Activated CD4-positive, CD25-positive, alpha-beta regulatory T cell treated with anti-CD3 and anti-CD28 coated beads, Interleukin-2, amount 50 U/mL, for 16 hours (primary cell): ENCODE results near the gene RASGRP3.
A peak's percentile ranks its signal among the peaks of the same experiment; 100 is the strongest.

Source experiments
- DNase-seq: peaks from one replicate; pipeline ENCODE4 v3.0.0-alpha.2; 2020; ENCODE audit warnings: low read depth, low spot score

Gene RASGRP3

DNA sequence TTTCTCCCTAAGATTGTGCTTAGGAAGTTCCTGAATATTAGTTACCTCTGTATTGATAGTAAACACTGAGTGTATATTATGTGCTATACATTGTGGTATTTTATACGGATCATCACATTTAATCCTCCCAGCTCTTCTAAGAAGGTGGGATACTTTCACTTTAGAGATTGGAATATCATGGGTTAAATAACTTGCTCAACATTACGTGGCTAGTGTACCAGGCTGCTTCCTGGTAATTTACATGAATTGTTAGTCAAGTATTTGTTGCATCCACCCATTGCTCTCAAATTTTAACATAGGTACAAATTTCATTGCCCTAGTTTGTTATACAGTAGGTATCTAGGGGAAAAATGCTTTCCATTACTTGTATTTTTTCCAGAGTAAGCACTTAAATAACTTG, 101.2 kb downstream of the RASGRP3 start:
- DNase-seq = no peak

DNA sequence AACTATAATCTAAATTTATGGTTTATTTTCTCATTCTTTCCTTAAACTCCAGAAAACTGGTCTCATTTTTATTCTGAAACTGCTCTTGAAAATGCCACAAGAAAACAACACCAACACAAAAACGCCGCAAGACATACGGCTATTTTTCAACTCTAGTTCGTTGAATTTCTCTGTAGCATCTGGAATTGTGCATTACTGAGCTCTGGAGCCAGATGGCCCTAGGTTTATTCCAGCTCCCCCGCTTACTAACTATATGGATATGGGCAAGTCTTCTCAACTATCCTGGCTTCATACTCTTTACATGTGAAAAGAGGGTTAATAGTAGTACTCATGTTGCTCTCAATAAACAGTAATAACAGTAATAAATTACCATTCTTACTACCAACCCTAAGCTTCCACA, 102.8 kb downstream of the RASGRP3 start:
- DNase-seq = no peak

DNA sequence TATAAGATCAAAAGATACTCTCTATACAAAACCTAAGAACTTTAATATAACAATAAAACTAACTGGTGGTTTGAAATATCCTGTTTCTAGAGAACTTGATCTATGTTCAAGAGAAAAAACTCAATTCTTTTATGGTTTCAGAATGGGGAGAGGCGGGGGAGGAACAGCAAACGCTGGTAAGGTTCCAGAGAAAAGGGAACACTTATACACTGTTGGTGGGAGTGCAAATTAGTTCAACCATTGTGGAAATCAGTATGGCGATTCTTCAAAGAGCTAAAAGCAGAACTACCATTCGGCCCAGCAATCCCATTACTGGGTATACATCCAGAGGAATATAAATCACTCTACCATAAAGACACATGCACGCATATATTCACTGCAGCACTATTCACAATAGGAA, 105.4 kb downstream of the RASGRP3 start:
- DNase-seq = no peak

DNA sequence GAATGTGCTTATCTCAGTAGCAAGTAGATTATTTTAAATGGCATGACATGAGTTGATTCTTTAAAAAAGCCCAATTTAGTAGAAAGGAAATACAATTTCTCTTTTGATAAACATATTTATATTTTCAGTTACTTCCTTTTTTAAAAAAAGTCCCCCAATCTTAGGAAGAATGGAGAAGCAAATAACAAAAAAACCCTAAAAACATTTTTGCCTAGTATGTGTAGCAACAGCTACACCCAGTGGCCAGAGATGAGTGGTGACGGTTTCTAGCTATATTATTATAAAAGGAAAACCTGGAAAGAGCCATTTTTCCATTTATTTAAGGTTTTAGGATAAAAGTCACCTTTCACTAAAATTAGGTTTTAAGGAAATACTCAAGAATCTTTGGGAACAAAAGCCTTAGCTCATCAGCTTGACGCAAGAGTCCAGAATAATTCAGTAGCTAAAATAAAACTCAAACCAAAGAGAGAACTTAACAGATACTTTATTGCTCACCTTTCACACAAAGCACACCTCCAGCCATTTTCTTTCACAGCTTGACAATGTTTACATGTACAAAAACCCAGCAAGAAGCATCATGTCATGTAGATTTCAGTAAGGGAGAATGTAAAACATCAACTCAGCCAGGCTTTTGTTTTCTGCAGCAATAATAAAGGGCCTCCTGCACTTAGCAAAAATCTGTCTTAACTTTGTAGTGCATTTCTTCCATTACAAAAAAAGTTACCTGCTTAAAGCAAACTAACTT, 106.9 kb downstream of the RASGRP3 start:
- DNase-seq = no peak

DNA sequence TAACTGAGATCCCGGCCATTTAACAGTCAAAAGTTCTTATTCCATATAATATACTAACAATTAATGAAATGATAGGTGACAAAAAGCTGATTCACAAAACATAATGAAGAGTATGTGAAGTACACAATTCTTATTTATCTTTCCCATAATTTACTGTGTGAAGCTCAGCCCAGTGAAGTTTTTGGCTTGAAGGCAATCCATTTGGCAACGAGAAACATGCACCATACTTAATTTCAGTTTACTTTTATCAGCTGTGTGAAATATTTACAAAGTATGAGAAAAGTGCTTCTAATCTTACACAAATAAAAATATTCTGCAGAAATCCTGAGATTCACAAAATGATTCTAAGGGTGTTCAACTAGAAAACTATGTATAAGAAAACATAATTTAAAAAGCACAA, 110.3 kb downstream of the RASGRP3 start:
- DNase-seq = no peak

DNA sequence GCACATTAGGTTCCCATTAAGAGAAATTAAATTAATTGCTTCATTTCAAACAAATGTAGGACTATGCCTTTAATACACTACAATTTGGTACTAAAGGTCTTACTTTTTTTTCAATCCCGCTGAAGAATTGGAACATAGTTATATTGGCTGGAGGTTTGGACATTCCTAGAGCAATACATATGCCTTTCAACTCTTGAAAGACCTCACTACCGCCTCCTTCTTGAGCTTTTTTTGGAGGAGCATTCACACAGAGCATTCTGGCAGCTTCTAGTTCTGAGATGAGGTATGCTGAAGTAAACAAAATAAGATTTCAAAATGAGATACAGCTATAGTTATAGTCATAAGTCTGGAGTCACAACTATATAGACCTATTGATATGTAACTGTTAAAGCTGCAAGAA, 111.8 kb downstream of the RASGRP3 start:
- no peak for DNase-seq

DNA sequence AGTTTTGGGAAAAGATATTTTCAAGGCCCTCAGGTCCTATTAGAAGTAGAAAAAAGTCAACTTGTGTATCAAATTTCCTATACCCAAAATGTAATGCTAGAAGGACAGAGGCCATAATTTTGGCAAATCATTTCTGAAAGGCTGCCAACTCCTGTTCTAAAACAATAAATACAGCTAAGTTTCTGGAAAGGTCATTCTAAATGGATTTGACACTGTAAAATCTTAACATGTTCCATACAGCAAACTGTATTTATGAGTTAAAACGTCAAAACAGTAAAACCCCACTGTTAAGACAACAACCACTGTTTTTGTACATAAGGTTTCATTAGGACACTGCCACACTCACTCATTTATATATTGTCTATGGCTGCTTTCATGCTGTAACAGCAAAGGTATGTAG, 113.0 kb downstream of the RASGRP3 start:
- DNase-seq = no peak

DNA sequence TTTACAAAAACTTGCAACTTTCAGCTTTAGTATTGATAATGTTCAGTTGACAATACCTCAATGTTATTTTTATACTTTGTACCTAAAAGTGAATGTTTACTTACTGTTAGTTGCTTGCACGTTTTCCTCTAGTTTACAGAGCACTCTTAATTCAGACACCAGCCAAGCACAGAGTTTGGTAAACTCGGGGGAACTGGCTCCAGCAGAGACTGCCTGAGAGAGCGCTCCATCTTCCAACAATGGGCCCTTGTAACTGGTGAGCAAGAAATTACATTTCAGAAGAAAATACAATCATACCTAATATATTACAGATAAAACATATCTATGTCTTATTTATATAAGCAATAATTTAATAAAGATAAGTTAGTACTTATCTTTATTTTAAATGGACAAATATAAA, 118.9 kb downstream of the RASGRP3 start:
- no peak for DNase-seq

DNA sequence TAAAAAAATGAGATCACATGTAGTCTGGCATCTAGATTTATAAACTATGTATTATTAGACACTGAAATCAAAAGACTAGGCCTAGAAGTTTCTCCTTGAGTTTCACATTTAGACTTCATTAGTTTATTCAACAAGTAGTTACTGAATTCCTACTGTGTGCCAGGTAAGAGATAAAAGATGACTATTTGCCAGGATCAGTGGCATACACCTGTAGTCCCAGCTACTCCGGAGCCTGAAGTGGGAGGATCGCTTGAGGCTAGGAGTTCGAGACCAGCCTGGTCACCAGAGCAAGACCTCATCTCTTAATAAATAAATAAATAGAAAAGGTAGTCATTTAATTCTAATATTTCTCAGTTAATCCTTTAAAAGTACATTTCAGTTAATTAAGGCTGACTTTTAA, 120.6 kb downstream of the RASGRP3 start:
- DNase-seq = no peak

DNA sequence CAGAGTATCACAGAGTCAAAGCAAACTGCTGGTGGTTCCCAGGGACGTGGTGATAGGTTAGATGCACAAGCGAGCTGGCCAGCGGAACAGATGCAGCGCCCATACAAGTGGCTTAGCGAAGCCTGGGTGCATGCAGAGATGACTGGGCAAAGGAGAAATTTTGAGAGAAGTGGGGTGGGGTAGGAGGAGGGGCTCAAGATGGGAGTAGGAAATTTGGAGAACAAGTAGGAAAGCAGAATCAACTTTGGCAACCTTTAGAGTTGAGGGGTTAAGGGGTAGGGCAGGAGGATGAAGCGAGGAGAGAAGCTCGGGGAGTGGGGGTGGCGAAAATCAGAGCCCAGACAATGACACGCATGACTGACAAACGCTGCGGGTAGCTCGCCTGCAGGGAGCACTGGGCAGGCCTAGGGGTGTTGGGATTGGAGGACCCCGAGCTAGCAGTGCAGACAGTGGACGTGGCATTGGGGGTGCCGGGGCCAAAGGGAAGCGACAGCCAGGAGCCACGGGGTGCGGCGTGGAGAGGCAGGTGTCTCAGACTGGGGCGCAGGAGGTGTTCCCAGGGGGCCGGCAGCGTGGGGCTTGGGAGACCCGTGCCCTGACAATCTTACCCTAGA, 122.2 kb downstream of the RASGRP3 start:
- DNase-seq = peak; percentile 6

DNA sequence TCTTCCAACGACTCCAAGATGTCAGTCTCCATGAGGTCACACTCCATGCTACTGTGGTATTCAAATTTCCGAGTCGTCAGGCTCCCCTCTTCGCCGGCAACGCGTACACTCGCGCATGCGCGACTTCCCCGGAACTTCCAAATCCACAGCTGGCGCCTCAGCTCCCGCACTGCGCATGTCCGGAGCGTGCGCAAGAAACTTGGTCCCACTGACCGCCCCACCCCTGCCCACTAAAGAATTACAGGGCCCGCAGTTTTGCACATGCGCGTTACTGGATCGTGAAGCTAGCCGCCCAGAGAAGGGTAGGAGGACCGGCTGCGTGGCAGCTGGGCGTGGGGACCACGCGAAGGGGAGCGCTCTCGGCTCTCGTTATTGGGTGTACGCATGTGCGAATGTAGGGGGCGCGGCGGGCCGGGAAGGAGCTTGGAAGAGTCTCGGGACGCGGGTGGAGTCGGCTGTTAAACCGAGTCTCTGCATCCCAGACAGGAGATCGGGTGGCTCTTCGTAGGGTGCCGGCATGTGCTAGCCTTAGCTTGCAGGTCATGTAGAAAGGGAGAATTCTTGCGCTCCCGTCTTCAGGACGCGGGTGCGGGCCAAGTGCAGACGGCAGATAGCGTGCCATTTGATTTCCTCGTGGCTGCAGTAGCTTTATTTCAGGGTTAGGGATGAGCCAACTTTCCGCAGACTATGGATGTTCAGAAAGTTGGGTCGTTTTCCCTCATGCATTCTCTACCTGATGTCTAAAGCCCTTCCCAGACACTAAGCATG, 122.9 kb downstream of the RASGRP3 start, which contains the start of gene FAM98A:
Gene FAM98A (minus strand): TSS at position 125 of the 768 bp plus-strand sequence. CDS start 78 bp downstream, at position 47.
- peak; percentile 97 for DNase-seq

DNA sequence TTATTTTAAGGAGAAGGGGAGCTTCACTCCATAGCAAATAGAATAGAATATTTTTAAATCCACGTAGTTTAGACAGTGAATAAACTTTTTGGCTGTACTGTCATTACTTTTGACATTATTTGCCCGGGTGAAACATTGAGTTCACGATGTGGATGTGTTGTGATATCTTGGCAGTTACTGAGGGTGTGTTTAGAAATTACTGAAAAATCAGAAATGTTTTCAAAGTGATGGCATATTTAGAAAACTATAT, 123.4 kb downstream of the RASGRP3 start:
- DNase-seq = no peak

DNA sequence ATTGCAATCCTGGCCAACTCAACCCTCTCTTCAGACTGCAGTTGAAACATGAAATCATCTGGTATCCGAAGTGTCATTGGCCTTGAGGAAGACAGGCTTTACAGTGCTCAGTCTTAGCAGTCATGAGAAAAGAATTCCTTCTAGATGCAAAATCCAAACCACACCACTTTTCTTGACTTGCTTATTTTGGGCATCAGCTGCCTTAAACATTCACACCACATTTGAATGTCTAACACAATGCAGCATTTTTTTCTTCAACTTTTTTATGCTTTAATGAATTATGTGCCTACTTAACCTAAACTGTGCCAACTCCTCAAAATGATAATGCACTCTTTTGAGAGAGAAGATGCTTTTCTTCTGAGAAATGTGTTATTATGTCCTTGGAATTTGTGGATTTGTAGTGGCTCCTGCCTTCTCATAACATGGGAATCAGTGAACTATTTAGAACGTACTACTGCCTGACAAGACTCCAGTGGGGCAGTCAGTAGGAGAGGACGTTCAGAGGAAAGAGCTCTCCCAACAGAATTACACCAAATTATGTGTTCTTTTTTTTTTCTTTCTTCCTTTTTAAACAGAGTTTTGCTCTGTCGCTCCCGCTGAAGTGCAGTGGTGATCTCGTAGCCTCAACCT, 125.9 kb downstream of the RASGRP3 start:
- no peak for DNase-seq

DNA sequence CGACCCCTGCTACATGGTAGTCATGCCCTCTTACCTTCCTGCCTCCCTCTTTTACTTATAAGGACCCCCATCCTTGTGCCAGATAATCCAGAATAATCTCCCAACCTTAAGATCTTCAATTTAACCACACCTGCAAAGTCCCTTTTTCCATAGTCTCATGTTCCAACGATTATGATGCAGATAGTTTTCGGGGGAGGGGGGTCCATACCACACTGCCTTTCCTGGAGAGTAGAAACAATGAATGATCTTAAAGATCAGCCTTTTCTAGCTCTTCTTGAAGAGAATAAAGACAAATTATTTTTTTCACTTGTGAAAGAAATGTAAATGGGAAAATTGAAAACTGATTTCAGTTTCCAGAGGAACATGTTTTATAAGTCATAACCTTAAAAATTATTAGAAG, 127.0 kb downstream of the RASGRP3 start:
- DNase-seq = no peak

DNA sequence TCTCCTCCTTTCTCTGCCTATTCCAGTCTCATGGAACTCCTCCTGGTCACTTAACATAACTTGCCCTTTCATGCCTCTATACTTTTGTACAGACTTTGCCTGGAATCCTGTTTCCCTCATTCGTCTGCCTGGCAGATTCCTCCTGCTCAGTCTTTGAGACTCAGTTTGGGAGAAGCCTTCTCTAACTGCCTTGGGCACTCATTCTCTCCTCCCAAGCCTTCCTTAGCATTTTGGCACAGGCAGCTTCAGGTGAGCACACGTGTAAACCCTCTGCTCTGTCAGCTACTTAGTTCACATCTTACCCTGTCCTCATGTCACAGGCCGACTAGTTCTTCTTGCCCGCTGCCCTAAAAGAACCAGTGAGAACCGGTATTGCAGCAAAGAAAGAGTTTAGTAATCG, 128.6 kb downstream of the RASGRP3 start:
- DNase-seq = no peak

DNA sequence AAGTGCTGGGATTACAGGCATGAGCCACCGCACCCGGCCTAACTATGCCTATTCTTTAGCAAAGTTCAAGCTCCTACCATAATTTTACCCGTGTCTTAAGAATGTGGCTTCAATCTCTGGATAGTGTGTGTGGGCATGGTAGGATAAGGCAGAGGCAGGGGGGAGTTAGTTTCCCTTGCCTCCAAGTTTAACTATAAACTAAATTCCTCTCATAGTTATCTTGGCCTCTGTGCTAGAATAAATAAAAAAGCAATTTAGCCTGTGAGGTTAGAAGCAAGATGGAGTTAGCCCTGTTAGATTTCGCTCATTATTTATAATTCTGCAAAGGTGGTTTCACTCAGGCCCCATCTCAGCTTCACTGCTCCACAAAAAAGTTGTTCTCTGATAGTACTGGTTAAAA, 129.7 kb downstream of the RASGRP3 start:
- no peak for DNase-seq

DNA sequence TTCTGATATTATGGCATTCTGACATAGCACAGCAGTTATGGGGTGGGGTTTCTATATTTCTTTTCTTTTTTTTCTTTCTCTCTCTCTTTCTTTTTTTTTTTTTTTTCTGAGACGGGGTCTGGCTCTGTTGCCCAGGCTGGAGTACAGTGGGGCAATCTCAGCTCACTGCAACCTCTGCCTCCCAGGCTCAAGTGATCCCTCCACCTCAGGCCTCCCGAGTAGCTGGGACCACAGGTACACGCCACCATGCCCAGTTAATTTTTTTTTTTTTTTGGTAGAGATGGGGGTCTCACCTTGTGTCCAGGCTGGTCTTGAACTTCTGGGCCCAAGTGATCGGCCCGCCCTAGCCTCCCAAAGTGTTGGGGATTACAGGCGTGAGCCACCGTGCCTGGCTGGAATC, 130.2 kb downstream of the RASGRP3 start:
- no peak for DNase-seq

DNA sequence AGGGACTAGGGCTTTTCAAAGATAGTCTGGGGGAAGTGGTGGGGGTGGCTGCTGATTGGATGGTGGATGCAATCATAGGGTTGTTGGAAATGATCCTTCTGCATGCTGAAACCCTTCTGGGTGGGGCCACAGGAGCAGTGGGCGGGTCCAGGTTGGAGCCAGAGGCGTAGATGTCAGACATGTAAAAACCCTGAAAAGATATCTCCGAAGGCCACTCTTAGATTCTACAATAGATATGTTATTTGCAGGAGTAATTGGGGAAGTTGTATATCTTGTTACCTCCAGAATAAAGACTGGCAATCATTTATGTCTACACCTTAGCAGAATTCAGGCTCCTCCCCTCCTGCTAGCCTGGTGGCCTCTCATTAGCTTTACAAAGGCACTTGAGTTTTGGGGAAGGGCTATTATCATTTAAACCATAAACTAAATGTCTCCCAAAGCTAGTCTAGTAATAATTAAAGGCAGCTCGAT, 130.8 kb downstream of the RASGRP3 start:
- no peak for DNase-seq

DNA sequence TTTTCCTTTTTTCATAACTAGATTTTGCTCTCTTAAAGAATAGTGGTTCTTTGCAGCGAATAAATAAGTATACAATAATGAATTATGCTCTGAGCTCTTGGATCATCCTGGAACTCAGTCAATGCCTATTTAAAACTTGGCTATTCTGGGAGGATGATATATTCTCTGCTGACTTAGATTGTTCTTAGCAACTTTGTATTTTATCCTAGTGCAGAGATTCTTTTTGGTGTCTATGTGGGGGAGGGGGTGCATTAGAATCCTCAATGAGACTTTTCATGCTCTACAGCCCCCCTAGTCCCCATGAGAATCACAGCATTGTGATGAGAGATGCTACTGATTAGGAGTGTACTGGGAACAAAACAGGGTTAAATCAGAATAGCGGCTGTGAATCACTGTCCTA, 131.5 kb downstream of the RASGRP3 start:
- DNase-seq = no peak

DNA sequence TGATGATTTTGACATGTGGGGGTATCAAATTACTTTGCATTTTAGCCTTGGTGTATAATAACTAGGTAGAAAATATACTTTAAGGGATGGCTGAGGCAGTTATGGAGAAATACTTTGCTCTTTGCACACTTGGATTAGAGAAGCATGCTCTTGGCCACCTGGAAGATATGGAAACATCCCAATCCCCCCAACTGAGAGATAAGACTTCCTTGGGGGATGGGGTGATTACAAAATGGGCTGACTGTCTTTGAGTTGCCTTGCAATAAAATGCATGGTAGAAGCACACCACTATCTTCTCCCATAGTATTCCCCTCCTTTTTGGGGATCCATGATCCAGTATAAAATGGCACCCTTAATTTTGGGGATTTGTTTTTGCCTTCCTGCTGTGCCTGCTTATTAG, 137.7 kb downstream of the RASGRP3 start:
- DNase-seq = no peak
